CD14-positive monocyte (primary cell): ENCODE results near the gene DTD1. TPM values are rescaled to one million over a fixed set of nuclear protein-coding genes. Genes with fewer than 3 reads are reported as not detected.

Source experiments
- DNase-seq, 3 donors: peaks; one replicate each; pipeline ENCODE4 v3.0.0-alpha.2; 2011 to 2022
- H2AFZ ChIP-seq: 2 replicates; pipeline ENCODE4 v1.6.0; 2012; ENCODE audit warnings: mild to moderate bottlenecking, low read depth, low read length, inconsistent platforms; ENCODE audit not compliant: insufficient read depth, poor library complexity, severe bottlenecking
- H3K27ac ChIP-seq, 2 donors: 1 replicate in 1 of 2; 2 replicates in 1 of 2; pipeline ENCODE4 v1.5.1; 2012 to 2013; ENCODE audit warnings: low read length in 2 of 2, control low read depth in 1 of 2, inconsistent platforms in 1 of 2, low read depth in 1 of 2, mild to moderate bottlenecking in 1 of 2
- H3K27me3 ChIP-seq, 2 donors: one replicate each; pipeline versions ENCODE4 v1.6.0 to v1.6.1; 2011 to 2013; ENCODE audit warnings: low read length in 2 of 2; ENCODE audit not compliant: control insufficient read depth in 2 of 2, insufficient read depth in 2 of 2
- H3K36me3 ChIP-seq, 2 donors: replicated peaks in 1 of 2; 1 replicate in 1 of 2; 2 replicates in 1 of 2; pipeline versions ENCODE4 v1.5.1 to v1.6.1; 2012 to 2013; ENCODE audit warnings: low read length in 2 of 2, control low read depth in 1 of 2, inconsistent platforms in 1 of 2, mild to moderate bottlenecking in 1 of 2; ENCODE audit not compliant: insufficient read depth in 2 of 2, control insufficient read depth in 1 of 2
- H3K4me1 ChIP-seq, 2 donors: 1 replicate in 1 of 2; 2 replicates in 1 of 2; pipeline versions ENCODE4 v1.5.1 to v1.6.1; 2012 to 2013; ENCODE audit warnings: low read length in 2 of 2, control low read depth in 1 of 2, inconsistent platforms in 1 of 2, mild to moderate bottlenecking in 1 of 2, moderate library complexity in 1 of 2; ENCODE audit not compliant: insufficient read depth in 2 of 2, control insufficient read depth in 1 of 2
- H3K4me2 ChIP-seq: replicated peaks from 2 replicates; pipeline ENCODE3; 2012; ENCODE audit warnings: low read length, moderate library complexity, mild to moderate bottlenecking; ENCODE audit not compliant: poor library complexity, severe bottlenecking; ENCODE audit errors: extremely low read depth
- H3K4me3 ChIP-seq, 3 experiments: fragments of 200-600 bp in 1 of 3; sonication (generic) in 1 of 3; replicated peaks in 1 of 3; 1 replicate in 2 of 3; 2 replicates in 1 of 3; pipeline ENCODE4 v1.5.1; 2011 to 2013; ENCODE audit warnings: low read length in 3 of 3, mild to moderate bottlenecking in 3 of 3, control low read depth in 2 of 3, low read depth in 2 of 3, inconsistent platforms in 1 of 3, moderate library complexity in 1 of 3
- H3K79me2 ChIP-seq: 2 replicates; pipeline ENCODE4 v1.6.0; 2012; ENCODE audit warnings: mild to moderate bottlenecking, control low read depth, inconsistent platforms, low read length, moderate library complexity; ENCODE audit not compliant: insufficient read depth
- H3K9ac ChIP-seq: 2 replicates; pipeline ENCODE4 v1.6.0; 2017; ENCODE audit warnings: low read length, mild to moderate bottlenecking; ENCODE audit not compliant: insufficient read depth, poor library complexity, severe bottlenecking
- H3K9me3 ChIP-seq, 2 donors: replicated peaks in 1 of 2; 1 replicate in 1 of 2; 2 replicates in 1 of 2; pipeline versions ENCODE4 v1.5.1 to v1.6.1; 2012 to 2013; ENCODE audit warnings: low read length in 2 of 2, control low read depth in 1 of 2; ENCODE audit not compliant: control insufficient read depth in 1 of 2, insufficient read depth in 1 of 2
- H4K20me1 ChIP-seq: 2 replicates; pipeline ENCODE4 v1.6.0; 2012; ENCODE audit warnings: mild to moderate bottlenecking, low read length, control low read depth, moderate library complexity; ENCODE audit not compliant: insufficient read depth
- H3K27ac Mint-ChIP-seq, 7 donors: one replicate each; pipeline ENCODE4 v1.8.0; 2020; ENCODE audit warnings: mild to moderate bottlenecking in 7 of 7, mixed read lengths in 7 of 7, moderate library complexity in 6 of 7, inconsistent platforms in 2 of 7
- H3K27me3 Mint-ChIP-seq, 3 donors: one replicate each; pipeline ENCODE4 v1.8.0; 2021 to 2022; ENCODE audit warnings: low read depth in 3 of 3, mild to moderate bottlenecking in 3 of 3, mixed read lengths in 3 of 3, moderate library complexity in 3 of 3, inconsistent platforms in 1 of 3
- H3K36me3 Mint-ChIP-seq, 2 donors: one replicate each; pipeline ENCODE4 v1.8.0; 2020; ENCODE audit warnings: mixed read lengths in 2 of 2, inconsistent platforms in 1 of 2, mild to moderate bottlenecking in 1 of 2
- H3K4me1 Mint-ChIP-seq: one replicate; pipeline ENCODE4 v1.8.0; 2020; ENCODE audit warnings: mild to moderate bottlenecking, mixed read lengths
- H3K4me3 Mint-ChIP-seq, 2 donors: one replicate each; pipeline ENCODE4 v1.8.0; 2020; ENCODE audit warnings: mild to moderate bottlenecking in 2 of 2, mixed read lengths in 2 of 2, moderate library complexity in 1 of 2
- H3K9me3 Mint-ChIP-seq, 7 donors: one replicate each; pipeline ENCODE4 v1.8.0; 2020 to 2022; ENCODE audit warnings: mixed read lengths in 7 of 7, mild to moderate bottlenecking in 6 of 7, moderate library complexity in 6 of 7, inconsistent platforms in 2 of 7
- WGBS: methylation state at CpG from one replicate; pipeline ENCODE4 v1.1.5; 2013; ENCODE audit warnings: missing lambda C conversion rate; ENCODE audit not compliant: insufficient coverage; 5-methylcytosine and 5-hydroxymethylcytosine counted together
- intact Hi-C, 2 donors: fragments of 100-400 bp; cut with micrococcal nuclease; formaldehyde crosslinking; loops; one replicate each; pipeline versions ENCODE4 v1.15.0 to v1.15.1; 2023
- polyA plus RNA-seq, 3 donors: library from polyadenylated mRNA; depleted of rRNA in 1 of 3; unstranded in 2 of 3; stranded (reverse) in 1 of 3; fragments of 300-500 nt in 2 of 3; fragments of >200 nt in 1 of 3; fragmentation: Illumina TruSeq in 2 of 3; gene quantifications; 1 replicate in 2 of 3; 2 replicates in 1 of 3; pipeline ENCODE4 v1.2.3, GENCODE V29; 2012 to 2021
- TF ChIP-seq, protein P1 (sequence below): fragments of 200-600 bp; IDR thresholded peaks from one replicate; pipeline ENCODE4 v1.8.0; 2022; ENCODE audit warnings: antibody characterized with exemption, mild to moderate bottlenecking

DTD1 gene
- polyA plus RNA-seq, 3 donors = 18.8 to 33.6 (median 26.3) TPM

DNA sequence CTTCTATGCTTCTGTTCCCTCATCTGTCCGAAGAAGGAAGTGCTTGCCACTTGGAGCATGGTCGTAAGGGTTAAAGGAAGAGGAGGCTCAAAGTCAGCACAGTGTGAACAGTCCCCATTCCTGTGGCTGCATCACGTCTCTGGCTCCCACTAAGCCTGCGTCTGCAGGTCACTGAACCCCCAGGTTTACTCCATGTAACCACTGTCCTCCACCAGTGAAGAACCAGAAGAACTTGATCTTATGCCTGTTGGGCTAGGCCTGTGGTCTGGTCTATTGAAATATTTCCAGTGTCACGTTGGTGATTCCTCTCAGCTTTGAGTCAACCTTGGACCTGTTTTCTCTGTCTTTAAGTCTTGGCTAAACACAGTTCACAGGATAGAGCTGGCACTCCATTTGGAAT lies 179.8 kb downstream of the DTD1 start:
- Mint-ChIP-seq H3K27ac (no peak overlapping the region), H3K27me3 (peaks cover 0 to 1% (median 0%) of the 10 kb centered on the region in 3 donors), H3K9me3 (peaks cover 0 to 1% (median 0%) of the 10 kb centered on the region in 7 donors), H3K4me3 (no peak overlapping the region), H3K4me1 (peaks cover 5% of the 10 kb centered on the region), H3K36me3 (peaks cover 3 to 12% of the 10 kb centered on the region in 2 donors)
- Histone ChIP-seq H3K36me3 (peaks cover 0 to 4% of the 10 kb centered on the region in 2 donors), H3K4me3 (no peak overlapping the region), H3K4me1 (no peaks in the 10 kb centered on the region), H2AFZ (no peak overlapping the region), H3K9ac (no peak overlapping the region), H3K79me2 (no peaks in the 10 kb centered on the region), H3K27ac (no peak overlapping the region), H3K27me3 (no peaks in the 10 kb centered on the region), H3K4me2 (no peak overlapping the region), H3K9me3 (no peaks in the 10 kb centered on the region), H4K20me1 (no peaks in the 10 kb centered on the region)
- TF ChIP-seq, protein P1, sequence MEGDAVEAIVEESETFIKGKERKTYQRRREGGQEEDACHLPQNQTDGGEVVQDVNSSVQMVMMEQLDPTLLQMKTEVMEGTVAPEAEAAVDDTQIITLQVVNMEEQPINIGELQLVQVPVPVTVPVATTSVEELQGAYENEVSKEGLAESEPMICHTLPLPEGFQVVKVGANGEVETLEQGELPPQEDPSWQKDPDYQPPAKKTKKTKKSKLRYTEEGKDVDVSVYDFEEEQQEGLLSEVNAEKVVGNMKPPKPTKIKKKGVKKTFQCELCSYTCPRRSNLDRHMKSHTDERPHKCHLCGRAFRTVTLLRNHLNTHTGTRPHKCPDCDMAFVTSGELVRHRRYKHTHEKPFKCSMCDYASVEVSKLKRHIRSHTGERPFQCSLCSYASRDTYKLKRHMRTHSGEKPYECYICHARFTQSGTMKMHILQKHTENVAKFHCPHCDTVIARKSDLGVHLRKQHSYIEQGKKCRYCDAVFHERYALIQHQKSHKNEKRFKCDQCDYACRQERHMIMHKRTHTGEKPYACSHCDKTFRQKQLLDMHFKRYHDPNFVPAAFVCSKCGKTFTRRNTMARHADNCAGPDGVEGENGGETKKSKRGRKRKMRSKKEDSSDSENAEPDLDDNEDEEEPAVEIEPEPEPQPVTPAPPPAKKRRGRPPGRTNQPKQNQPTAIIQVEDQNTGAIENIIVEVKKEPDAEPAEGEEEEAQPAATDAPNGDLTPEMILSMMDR = no peak
- intact Hi-C loops = no loop called here
- DNase-seq = no peak
- WGBS = 31% methylated on average over 3 of the region's 5 CpGs

DNA sequence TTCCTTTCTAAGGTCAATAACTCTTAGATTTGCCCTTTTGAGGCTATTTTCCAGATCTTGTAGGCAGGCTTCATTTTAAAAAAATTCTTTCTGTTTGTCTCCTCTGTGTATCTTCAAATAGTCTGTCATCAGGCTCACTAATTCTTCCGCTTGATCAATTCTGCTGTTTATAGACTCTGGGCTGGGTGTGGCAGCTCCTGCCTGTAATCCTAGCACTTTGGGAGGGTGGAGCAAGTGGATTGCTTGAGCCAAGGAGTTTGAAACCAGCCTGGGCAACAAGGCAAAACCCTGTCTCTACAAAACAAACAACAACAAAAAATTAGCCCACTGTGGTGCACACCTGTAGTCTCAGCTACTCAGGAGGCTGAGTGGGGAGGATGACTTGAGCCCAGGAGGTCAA lies 185.7 kb downstream of the DTD1 start:
- H4K20me1 ChIP-seq = no peaks in the 10 kb centered on the region
- H3K79me2 ChIP-seq = no peaks in the 10 kb centered on the region
- no peaks in the 10 kb centered on the region for H3K36me3 Mint-ChIP-seq
- H3K9me3 Mint-ChIP-seq = peaks cover 0 to 7% (median 0%) of the 10 kb centered on the region in 7 donors
- no peak overlapping the region for H3K27ac ChIP-seq
- no CpG with 5 or more reads among the region's 1 CpG for WGBS
- no peak overlapping the region for H3K4me2 ChIP-seq
- peaks cover 5% of the 10 kb centered on the region for H3K4me1 Mint-ChIP-seq
- no peaks in the 10 kb centered on the region for H3K27me3 ChIP-seq
- intact Hi-C loops = no loop called here
- peaks cover 0 to 3% (median 2%) of the 10 kb centered on the region in 3 donors for H3K27me3 Mint-ChIP-seq
- no peaks in the 10 kb centered on the region for H3K36me3 ChIP-seq
- no peaks in the 10 kb centered on the region for H3K4me1 ChIP-seq
- H3K9ac ChIP-seq = no peak overlapping the region
- TF ChIP-seq, protein P1 = no peak
- H3K9me3 ChIP-seq = no peaks in the 10 kb centered on the region
- no peak overlapping the region for H3K4me3 ChIP-seq
- H3K27ac Mint-ChIP-seq = no peak overlapping the region
- no peak overlapping the region for H2AFZ ChIP-seq
- no peak overlapping the region for H3K4me3 Mint-ChIP-seq
- DNase-seq = no peak
